ENCODE measurements around the gene ZBTB9. TPM values are rescaled to one million over a fixed set of nuclear protein-coding genes. Genes with fewer than 3 reads are reported as not detected.

Gene ZBTB9
- total RNA-seq, 1 donor from 2014 or later = 1.5 TPM

DNA sequence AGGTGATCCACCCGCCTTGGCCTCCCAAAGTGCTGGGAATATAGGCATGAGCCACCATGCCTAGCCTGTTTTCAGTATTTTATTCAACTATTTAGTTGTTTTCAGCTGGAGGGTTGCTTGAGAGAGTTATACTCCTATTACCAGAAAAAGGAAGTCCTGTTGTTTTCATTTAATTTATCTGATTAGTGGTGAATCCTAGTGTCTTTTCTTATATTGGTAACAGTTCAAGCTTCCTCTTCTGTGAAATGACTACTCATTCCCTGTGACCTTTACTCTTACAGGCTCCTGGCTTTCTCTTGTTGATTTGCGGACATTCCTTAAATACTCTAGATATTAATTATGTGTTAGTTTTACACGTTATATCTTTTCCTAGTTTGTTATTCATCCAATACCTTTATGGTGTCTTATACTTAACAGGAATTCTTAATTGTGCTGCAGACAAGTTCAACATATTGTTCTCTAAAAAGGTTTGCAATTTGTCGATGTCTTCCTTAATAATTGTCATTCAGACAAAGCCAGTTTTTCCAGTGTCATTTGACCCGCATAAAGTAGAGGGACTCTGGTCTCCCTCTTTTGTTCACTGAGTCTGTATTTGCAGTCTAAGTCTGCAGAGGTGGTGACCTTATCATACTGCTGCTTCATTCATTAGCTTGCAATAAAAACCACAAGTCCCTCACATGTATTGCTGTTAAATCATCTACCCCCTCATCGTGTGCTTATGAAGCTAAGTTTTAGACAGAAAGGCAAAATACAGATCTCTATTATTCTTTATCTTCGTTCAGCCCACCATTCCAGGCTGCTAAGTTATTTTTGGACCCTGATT lies 51.4 kb downstream of the ZBTB9 start:
- intact Hi-C loops (cut with DNase I) = no loop called here
- Histone ChIP-seq H3K9me3 (no peaks in the 10 kb centered on the region), H3K27ac (no peak overlapping the region), H3K4me1 (peaks cover 15% of the 10 kb centered on the region), H3K27me3 (no peaks in the 10 kb centered on the region), H3K4me3 (no peak overlapping the region), H3K36me3 (no peaks in the 10 kb centered on the region)
- DNase-seq (ENCODE audit: extremely low spot score in 2 of 2) = no peak
- TF ChIP-seq POLR2AphosphoS5 (IDR thresholded peaks at IDR 0.05; ENCODE audit: insufficient read depth in 1 of 2, low read depth in 1 of 2) (no peak), POLR2A (IDR thresholded peaks at IDR 0.05) (no peak)
- TF ChIP-seq, protein P1, sequence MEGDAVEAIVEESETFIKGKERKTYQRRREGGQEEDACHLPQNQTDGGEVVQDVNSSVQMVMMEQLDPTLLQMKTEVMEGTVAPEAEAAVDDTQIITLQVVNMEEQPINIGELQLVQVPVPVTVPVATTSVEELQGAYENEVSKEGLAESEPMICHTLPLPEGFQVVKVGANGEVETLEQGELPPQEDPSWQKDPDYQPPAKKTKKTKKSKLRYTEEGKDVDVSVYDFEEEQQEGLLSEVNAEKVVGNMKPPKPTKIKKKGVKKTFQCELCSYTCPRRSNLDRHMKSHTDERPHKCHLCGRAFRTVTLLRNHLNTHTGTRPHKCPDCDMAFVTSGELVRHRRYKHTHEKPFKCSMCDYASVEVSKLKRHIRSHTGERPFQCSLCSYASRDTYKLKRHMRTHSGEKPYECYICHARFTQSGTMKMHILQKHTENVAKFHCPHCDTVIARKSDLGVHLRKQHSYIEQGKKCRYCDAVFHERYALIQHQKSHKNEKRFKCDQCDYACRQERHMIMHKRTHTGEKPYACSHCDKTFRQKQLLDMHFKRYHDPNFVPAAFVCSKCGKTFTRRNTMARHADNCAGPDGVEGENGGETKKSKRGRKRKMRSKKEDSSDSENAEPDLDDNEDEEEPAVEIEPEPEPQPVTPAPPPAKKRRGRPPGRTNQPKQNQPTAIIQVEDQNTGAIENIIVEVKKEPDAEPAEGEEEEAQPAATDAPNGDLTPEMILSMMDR (IDR thresholded peaks at IDR 0.05) = no peak

Small RNA genes lying within 50 kb of the gene (microRNA-seq; reads per million reads assigned to microRNA genes)
- not detected for gene MIR5004 (ENCODE audit: borderline number of aligned reads, borderline replicate concordance)

Small RNA genes lying within 50 kb of the gene (small RNA-seq; reads per million reads assigned to genes)
- gene ZBTB9 = not detected

Other genes with a start within 250 kb of the ZBTB9 start
- gene HSD17B8, start 249.9 kb upstream of the ZBTB9 start, total RNA-seq = 17.7 TPM
- gene RING1, start 246.1 kb upstream of the ZBTB9 start, total RNA-seq = 32.7 TPM
- 42.2 TPM for gene VPS52, start 182.7 kb upstream of the ZBTB9 start, total RNA-seq
- gene RPS18, start 182.5 kb upstream of the ZBTB9 start, total RNA-seq = 3,296 TPM
- 14.0 TPM for gene B3GALT4, start 177.5 kb upstream of the ZBTB9 start, total RNA-seq
- 36.3 TPM for gene WDR46, start 165.3 kb upstream of the ZBTB9 start, total RNA-seq
- gene PFDN6, start 165.0 kb upstream of the ZBTB9 start, total RNA-seq = 9.1 TPM
- 41.5 TPM for gene RGL2, start 155.6 kb upstream of the ZBTB9 start, total RNA-seq
- gene TAPBP, start 140.5 kb upstream of the ZBTB9 start, total RNA-seq = 59.9 TPM
- gene ZBTB22, start 136.8 kb upstream of the ZBTB9 start, total RNA-seq = 18.4 TPM
- gene DAXX, start 131.6 kb upstream of the ZBTB9 start, total RNA-seq = 32.2 TPM
- gene KIFC1, start 62.8 kb upstream of the ZBTB9 start, total RNA-seq = 27.5 TPM
- gene PHF1, start 43.6 kb upstream of the ZBTB9 start, total RNA-seq = 73.2 TPM
- 73.2 TPM for gene CUTA, start 36.5 kb upstream of the ZBTB9 start, total RNA-seq
- gene SYNGAP1, start 34.5 kb upstream of the ZBTB9 start, total RNA-seq = 16.0 TPM
- 19.2 TPM for gene BAK1, start 125.7 kb downstream of the ZBTB9 start, total RNA-seq
- 50.1 TPM for gene ITPR3, start 166.7 kb downstream of the ZBTB9 start, total RNA-seq

Measured in vagina (tissue), 2 donors.